Measurements from ENCODE around the gene GGT1.

Gene GGT1

GRCh38 chr22:24579258-24579601 lies 23.8 kb upstream of the GGT1 start:
- TF ChIP-seq REST (IDR thresholded peaks at IDR 0.05; ENCODE audit: insufficient replicate concordance, low read depth) (no peak), CTCF (IDR thresholded peaks at IDR 0.05; ENCODE audit: insufficient read depth, low read length) (no peak), GABPA (IDR thresholded peaks at IDR 0.05; ENCODE audit: low read depth) (no peak), POLR2AphosphoS5 (IDR thresholded peaks at IDR 0.05; ENCODE audit: low read depth) (no peak), SPI1 (IDR thresholded peaks at IDR 0.05; ENCODE audit: borderline replicate concordance, low read depth) (no peak)
- Histone ChIP-seq H3K4me3 (replicated peaks; ENCODE audit: insufficient read depth, low read length) (no peak overlapping the region), H3K27ac (replicated peaks) (no peak overlapping the region), H3K27me3 (ENCODE audit: insufficient read depth, poor library complexity, severe bottlenecking) (no peaks in the 10 kb centered on the region)
- DNase-seq (ENCODE audit: low read depth in 1 of 2, low spot score in 1 of 2): no peak

- H3K27me3 ChIP-seq (ENCODE audit: insufficient read depth, poor library complexity, severe bottlenecking): no peaks in the 10 kb centered on the region
- no peak for DNase-seq (ENCODE audit: low read depth in 1 of 2, low spot score in 1 of 2)
- H3K27ac ChIP-seq (replicated peaks): no peak overlapping the region
- TF ChIP-seq GABPA (IDR thresholded peaks at IDR 0.05; ENCODE audit: low read depth) (no peak), REST (IDR thresholded peaks at IDR 0.05; ENCODE audit: insufficient replicate concordance, low read depth) (no peak), CTCF (IDR thresholded peaks at IDR 0.05; ENCODE audit: insufficient read depth, low read length) (no peak), SPI1 (IDR thresholded peaks at IDR 0.05; ENCODE audit: borderline replicate concordance, low read depth) (no peak), POLR2AphosphoS5 (IDR thresholded peaks at IDR 0.05; ENCODE audit: low read depth) (no peak)
- no peak overlapping the region for H3K4me3 ChIP-seq (replicated peaks; ENCODE audit: insufficient read depth, low read length)
These were observed 22.7 kb upstream of the GGT1 start for GRCh38 chr22:24580276-24580675.

GRCh38 chr22:24582056-24582814 lies 20.8 kb upstream of the GGT1 start:
- Histone ChIP-seq H3K27me3 (ENCODE audit: insufficient read depth, poor library complexity, severe bottlenecking) (no peaks in the 10 kb centered on the region), H3K4me3 (replicated peaks; ENCODE audit: insufficient read depth, low read length) (no peak overlapping the region), H3K27ac (replicated peaks) (no peak overlapping the region)
- TF ChIP-seq CTCF (IDR thresholded peaks at IDR 0.05; ENCODE audit: insufficient read depth, low read length) (no peak), POLR2AphosphoS5 (IDR thresholded peaks at IDR 0.05; ENCODE audit: low read depth) (no peak), SPI1 (IDR thresholded peaks at IDR 0.05; ENCODE audit: borderline replicate concordance, low read depth) (no peak), REST (IDR thresholded peaks at IDR 0.05; ENCODE audit: insufficient replicate concordance, low read depth) (no peak), GABPA (IDR thresholded peaks at IDR 0.05; ENCODE audit: low read depth) (no peak)
- DNase-seq (ENCODE audit: low read depth in 1 of 2, low spot score in 1 of 2): no peak

Measured in HL-60 (cell line).